GM19023 (cell line): ENCODE measurements around the gene ANKRD11.

ENCODE experiments used
- ATAC-seq: cut with Tn5 transposase; IDR thresholded peaks from one replicate; pipeline ENCODE4 v1.9.1; 2021; ENCODE audit warnings: mild to moderate bottlenecking, moderate library complexity; ENCODE audit not compliant: unreplicated experiment

The ANKRD11 gene

DNA sequence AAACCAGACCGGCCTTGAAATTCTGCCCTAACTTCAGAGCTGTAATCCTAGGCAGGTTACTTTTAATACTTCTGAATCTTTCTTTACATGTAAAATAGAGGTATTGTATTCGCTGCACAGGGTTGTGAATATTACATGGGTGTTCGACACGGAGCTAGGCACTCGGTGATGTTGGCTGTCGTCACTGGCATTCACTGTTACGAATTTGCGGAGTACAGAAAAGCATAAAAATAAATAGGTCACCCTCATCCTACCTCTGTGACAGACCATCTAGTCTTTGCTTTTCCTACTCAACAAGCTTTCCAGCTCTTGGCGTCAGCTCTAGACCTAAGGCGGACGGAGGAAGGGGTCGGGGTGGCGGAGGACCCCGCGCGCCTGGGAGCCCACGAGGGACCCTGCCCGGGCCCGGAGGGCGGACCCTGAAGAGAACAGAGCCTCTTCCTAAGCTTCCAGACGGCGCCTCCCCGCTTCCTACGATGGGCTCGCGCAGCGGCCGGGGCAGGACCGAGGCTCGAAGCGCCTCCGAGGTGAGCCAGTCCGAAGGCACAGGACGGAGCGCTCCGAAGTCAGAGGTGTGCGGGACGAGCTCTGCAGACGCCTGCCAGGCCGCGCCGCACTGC is 17.0 kb upstream of the ANKRD11 start:
- ATAC-seq: peak; percentile 6

DNA sequence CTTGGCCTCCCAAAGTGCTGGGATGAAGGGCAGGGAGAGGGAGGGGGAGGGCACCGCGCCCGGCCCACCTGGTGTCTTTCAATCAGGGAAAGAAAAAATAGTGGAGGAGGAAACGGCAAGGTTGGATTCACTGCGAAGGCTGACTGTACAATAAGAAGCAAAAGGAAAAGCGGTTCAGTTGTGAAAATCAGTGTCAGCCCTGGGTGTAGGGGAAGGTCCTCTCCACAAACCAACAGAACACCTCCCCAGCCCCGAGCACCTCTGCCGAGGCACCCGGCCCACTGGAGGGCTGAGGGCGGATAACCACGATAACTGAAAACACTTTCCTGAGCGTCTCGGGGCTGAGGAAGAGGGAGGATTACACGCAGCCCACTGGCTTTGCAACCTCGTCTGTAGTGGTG is 16.4 kb upstream of the ANKRD11 start:
- ATAC-seq: no peak

DNA sequence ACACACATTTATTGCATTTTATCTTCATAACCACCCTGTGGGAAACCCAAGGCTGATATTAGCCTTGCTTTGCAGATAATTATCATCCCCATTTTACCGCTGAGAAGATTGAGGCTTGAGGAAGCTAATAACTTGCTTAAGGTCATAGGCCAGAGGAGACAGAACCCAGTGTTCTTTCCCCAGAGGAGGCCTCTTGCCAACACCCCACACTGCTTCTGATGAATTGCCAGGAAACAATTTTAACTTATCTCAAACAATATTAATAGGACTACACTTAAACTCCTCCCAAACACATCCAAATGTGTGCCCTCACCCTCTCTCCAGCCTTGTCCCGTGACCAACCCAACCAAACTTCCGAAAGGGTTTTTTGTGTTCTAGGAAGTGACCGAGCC is 15.7 kb upstream of the ANKRD11 start:
- no peak for ATAC-seq

DNA sequence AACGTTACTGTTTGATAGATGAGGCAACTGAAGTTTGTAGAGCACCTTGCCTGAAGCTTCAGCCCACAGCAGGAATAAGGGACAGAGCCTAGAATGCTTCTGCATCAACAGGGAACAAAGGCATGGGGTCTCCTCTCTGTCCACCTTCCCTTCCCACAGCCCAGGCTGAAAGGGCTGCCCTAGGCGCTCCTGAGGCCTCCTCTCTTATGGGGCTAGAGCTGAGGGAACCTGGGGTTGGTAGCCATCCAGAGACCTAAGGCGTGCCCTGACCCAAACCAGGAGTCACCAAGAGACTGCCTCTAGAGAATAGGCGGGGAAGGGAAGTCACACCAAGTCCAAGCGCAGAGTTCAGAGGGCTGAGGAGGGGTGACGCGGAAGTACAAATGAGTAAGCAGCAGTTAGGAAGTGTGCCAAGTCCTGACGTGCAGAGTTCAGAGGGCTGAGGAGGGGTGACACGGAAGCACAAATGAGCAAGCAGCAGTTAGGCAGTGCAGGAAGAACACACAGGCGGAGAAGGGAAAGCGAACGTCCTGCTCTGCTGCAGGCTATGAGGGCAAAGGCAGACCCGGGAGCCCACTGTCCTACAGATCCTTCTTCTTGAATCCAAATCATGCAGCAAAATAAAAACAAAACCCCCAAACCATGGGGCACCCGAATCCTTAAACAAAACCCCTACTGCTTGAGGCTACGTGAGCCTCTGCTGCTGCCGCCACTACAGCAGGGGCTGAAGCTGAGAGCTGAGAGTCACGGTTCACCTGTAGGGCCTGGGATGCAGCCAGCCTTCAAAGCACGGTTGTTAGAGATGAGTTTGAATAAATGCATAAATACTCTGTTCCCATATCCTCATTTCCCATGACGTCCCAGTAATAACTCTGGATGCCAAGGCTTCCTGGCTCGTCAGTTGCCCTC is 15.1 kb upstream of the ANKRD11 start:
- peak; percentile 36 for ATAC-seq

DNA sequence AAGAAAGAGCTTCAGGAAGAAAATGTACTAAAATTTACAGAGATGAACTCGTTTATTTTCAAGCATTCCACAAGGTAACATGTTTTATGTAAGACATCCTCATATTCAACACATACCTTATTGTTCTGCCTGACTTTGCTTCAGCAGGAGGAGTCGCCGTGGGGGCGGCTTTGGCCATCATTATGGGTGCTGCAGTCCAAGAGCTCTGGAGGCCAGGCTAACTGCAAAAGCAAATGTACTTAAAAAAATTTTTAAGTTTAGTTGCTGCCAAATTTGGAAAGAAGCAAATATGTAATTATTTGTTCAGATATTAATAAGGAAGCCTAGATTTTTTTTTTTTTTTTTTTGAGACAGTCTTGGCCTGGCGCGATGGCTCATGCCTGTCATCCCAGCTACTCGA is 13.7 kb upstream of the ANKRD11 start:
- ATAC-seq: no peak

DNA sequence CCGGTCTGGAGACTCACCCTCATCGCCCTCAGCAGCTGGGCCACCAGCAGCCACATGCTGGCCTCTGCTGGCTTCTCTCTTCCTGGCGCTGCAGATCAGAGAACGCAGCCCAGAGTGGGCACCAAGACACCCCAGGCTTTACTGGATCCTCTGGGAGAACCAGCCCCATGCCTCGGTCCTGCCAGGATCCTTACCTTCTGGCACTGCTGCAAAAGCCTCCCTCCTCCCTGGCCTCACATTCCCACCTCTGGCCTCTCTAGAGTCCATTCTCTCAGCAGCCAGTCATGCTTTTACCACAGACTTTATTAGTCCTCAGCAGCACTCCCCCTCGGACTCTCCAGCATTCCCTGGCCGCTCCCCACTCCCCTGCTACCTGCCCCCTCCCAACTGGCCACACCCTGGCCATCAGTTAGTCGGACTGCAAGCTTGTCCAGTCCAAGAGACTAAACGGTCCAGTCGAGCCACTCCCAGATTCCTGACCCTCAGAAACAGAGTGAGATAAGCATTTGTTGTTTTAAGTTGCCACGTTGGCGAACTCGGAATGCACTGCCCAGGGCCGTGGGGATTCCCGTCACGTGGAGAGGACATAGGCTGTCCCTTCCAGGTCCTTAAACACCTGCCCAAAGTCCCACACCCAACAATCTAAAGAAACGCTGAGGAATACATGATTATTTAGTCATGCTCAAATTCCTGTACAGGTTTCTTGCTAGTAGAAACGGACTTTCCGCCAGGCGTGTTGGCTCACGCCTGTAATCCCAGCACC is 11.9 kb upstream of the ANKRD11 start:
- no peak for ATAC-seq

DNA sequence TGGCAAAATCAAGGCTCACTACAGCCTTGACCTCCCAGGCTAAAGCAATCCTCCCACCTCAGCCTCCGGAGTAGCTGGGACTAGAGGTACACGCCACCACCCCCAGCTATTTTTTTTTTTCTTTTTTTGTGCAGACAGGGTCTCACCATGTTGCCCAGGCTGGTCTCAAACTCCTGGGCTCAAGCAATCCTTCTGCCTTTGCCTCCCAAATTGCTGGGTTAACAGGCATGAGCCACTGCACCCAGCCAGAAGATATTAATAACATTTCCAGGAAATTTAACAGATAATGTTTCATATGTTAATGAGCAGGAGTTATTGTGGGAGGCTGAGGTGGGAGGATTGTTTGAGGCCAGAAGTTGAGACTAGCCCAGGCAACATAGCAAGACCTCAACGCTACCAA is 9.4 kb upstream of the ANKRD11 start:
- no peak for ATAC-seq

DNA sequence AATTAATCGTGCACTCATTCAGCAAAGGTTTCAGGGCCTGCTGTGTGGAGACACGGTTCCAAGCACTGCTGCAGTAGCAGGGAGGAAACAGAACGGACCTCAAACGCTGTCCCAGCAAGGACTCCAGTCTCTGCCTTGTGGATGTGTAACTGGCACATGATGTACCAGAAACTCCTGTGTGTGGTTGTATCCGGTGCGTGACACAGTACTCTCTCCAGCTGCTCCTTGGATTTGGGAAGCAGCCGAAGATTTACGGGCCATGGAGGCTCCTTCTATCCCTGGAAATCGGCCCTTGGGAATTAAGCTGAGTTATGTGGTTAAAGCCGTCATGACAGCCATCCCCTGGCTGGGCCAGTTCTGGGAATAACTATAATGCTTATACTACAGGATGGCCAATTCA is 8.5 kb upstream of the ANKRD11 start:
- ATAC-seq: no peak

DNA sequence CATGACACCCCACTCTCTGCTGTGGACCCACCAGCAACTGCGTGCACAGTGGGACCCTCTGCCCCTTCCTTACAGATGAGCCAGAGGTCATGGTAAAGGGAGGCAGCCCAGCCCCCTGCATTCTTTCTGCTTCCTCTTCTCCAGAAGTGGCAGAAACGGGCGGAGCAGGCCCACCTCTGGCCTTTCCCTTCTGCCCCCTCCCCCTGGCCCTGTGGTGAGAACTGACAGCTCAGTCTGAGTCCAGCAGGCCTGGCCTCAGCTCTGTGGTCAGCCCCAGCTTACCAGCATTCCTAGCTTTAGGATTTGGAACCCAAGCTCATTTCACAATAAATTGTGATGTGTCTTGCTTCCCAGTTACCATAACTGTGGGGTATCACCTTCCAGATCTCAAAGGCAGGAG is 4.8 kb upstream of the ANKRD11 start:
- ATAC-seq: no peak

DNA sequence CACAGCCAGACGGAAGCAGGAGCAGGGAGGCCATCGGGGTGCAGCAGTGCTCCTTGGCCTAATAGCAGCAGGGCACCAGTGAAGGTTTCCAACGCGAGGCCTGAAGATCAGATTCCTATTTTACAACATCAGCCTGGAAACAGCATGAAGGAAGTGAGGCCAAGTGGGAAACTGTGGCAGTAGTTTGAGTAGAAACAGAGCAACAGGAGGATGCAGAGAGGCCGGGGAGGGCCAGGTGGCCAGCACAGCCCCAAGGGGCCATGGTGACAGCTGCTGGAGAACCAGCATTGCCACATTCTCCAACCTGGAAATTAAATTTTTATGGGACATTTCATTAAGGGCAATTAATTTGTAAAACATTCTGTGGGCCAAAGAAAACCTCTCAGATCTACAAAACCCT is 3.4 kb upstream of the ANKRD11 start:
- no peak for ATAC-seq

DNA sequence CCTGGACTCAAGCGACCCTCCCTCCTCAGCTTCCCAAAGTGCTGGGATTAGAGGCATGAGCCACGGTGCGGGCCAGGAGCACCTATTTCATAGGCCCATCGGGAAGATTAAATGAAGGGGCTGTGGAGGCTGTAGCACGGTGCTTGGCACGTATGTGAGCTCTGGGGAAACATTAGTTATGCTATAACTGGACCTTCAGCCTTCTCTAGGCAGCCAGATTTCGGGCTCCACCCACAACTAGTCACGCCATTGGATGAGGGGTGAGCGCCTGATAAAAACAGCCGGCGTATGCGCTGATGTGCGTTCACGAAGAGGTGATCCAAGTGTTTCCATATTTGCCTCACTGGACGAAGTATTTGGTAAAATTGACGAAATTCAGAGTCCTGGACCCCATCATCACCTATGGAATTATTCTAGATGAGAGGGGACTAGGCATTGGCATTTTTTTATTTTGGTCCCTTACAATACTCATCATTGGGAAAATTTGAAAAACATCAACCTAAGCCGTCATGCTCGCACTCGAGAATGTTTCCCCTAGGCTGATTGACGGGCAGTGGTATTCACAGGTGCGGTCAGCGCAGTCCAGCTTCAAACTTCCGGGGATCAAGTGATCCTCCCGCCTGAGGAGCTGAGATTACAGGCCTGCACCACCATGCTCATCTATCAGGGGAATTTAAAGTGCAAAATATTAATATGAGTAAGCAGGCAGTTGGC is 1.8 kb upstream of the ANKRD11 start:
- ATAC-seq: no peak

DNA sequence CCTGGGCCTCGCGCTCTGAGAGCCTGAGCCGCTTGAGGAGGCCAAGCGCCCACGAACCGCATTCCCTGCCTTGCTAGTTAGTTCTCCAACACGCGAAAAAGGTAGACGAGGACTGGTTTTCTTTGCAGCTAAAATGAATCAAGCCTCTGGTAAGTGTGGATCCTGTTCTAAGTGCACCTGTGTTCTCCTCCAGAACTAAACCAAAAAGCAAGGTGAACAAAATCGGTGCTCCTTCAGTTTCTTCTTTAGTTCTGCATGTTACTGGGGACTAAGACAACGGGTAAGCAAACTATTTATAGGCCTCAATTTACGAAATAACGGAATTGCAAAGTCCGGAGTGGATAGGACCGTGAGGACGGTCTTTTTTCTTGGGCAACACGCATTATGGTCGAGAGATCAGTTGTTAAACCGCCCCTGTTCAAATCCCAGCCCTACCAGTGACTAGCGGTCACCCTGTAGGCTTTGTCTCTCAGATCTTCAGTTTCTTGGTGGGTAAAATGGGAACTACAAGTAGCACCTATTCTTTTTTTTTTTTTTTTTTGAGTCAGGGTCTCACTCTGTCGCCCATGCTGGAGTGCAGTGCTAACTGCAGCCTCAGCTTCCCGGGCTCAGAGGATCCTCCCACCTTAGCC is 993 bp upstream of the ANKRD11 start:
- no peak for ATAC-seq

DNA sequence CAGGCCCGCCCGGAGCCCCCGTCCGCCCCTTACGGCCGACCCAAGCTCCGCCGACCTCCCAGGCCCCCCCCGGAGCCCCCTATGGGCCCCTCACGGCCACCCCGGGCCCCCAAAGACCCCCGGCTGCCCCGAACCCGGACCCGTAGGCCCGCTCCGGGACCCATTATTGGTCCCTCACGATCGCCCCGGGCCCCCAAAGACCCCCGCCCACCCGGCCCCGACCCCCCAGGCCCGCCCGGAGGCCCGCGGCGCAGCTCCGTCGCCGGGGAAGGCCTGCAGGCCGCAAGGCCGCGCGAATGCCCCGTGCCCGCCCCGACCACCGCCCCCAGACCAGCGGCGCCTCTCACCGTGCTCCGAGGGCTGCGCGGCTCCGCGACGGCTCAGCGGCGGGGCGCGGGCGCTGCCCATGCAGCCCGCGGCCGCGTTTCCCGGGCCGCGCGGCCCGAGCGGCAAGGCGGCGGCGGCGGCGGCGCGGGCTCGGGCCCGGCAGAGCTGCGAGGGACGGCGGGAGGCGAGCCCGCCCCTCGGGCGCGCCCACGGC is 393 bp downstream of the ANKRD11 start:
- ATAC-seq: no peak

DNA sequence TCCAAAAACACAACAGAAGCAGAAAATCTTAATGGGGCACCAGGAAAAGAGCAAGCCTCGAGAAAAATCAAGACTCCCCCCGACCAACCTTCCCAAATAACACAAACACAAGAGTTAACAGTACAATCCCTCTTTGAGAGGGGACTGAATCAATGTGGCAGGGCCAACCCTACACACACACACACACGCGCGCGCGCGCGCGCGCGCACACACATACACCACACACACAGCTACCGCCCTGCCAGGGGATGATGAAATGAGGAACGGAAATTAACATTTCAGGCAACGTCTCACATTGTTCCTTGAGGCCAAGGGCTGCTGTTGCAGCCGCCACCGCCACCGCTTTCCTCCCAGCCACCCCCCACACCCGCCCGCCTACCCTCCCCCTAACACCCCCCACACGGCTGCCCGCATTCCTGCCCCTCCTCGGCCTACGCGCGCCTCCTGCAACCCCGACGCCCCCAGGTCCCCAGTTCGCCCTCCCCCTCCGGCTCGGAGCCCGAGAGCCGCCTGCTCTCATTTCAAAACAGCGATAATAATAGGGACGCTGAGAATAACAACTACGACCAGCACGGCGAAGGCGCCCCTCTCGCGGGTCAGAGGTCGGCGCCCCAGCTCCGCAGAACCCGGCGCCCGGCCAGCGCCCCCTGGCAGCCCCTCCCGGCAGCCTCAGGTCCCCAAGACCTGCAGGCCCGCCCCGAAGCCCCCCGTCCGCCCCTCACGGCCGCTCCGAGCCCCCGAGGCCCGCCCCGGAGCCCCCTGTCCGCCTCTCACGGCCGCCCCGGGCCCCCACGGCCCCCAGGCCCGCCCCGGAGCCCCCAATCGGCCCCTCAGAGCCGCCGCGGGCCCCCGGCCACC is 1.1 kb downstream of the ANKRD11 start:
- no peak for ATAC-seq

DNA sequence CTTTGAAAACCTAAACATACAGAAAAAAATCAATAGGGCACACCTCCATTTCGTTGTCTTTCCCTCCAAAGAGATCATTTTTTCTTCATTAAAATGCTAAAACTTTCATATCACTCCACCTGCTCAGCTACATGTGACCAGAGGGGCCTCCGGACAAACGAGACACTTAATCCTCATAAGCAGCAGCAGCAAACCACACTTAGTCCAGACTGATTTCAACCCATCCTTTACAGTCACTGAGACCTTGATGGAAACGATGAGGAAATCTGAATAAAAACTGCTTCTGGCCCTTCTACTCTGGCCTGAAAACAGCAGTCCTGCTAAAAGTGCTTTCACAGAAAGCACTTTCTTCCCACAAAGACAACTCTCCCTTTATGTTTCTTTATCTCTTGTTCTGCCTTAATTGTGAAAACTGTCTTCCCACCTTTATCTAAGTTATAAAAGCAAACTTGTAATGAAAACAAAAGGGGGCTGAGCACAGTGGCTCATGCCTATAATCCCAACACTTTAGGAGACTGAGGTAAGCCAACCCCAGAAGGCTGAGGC is 4.6 kb downstream of the ANKRD11 start:
- no peak for ATAC-seq

DNA sequence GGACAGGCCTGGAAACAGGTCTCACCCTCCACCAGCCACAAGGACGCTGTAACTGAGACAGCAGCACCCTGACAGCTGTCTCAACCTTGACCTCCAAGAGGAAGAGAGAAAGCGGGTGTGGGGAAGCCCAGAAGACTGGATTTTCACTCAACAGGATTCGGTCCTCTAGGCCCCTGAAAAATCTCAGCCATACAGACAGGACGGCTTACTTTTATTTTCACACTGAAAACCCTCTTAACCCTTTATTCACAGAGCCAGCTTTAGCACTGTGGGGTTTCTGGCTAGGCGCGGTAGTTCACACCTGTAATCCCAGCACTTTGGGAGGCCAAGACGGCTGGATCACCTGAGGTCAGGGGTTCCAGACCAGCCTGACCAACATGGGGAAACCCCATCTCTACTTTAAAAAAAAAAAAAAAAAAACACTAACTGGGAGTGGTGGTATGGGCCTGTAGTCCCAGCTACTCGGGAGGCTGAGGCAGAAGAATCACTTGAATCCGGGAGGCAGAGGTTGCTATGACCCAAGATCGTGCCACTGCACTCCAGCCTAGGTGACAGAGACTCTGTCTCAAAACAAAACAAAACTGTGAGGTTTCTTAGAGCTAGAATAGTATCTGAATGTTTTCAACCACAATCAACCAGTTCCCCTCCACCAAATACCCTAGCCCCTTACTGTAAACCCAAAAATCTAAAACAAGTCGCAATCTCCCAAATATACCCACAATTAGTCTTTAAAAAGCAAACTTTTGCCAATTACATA is 5.3 kb downstream of the ANKRD11 start:
- no peak for ATAC-seq

DNA sequence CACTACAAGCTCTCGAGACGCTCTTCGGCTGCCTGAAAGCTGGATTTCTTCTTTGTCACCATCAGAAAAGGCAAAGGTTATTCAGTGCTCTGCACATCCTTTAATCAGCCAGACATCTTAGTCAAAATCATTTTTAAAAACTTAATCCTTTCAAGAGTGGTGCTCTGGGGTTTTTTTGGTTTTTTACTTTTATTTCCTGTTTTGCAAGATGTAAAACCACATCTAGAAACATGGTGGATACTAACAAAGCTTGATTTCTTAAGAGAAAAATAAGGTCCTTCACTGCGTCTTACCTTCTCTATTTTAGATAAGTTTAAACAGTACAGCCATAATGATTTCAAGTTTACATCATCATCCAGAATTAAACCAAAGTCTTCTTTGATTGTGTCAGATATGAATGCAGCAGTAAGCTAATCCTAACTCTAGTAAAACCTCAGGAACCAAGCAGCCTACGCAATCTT is 6.3 kb downstream of the ANKRD11 start:
- no peak for ATAC-seq

DNA sequence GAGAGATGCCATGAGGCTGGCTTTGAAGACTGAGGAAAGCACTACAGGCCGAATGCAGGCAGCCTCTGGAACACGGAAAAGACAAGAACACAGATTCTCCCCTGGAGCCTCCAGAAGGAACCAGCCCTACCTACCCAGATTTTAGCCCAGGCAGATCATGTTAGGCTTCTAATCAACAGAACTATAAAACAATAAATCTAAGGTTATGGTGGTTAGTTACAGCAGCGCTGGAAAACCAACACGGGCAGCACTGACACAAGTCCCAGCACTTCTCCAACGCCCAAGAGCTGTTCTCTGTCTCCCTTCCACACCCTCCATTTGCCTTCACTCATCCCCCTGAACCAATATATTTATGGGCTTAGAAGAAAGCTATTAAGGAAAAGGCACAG is 7.5 kb downstream of the ANKRD11 start:
- no peak for ATAC-seq
